CD14-positive monocyte (primary cell): Measurements from ENCODE around the gene CHI3L1. TPM values are rescaled to one million over a fixed set of nuclear protein-coding genes. Genes with fewer than 3 reads are reported as not detected.

ENCODE experiments used
- DNase-seq, 3 donors: peaks; one replicate each; pipeline ENCODE4 v3.0.0-alpha.2; 2011 to 2022
- H2AFZ ChIP-seq: 2 replicates; pipeline ENCODE4 v1.6.0; 2012; ENCODE audit warnings: mild to moderate bottlenecking, low read depth, low read length, inconsistent platforms; ENCODE audit not compliant: insufficient read depth, poor library complexity, severe bottlenecking
- H3K27ac ChIP-seq, 2 donors: 1 replicate in 1 of 2; 2 replicates in 1 of 2; pipeline ENCODE4 v1.5.1; 2012 to 2013; ENCODE audit warnings: low read length in 2 of 2, control low read depth in 1 of 2, inconsistent platforms in 1 of 2, low read depth in 1 of 2, mild to moderate bottlenecking in 1 of 2
- H3K27me3 ChIP-seq, 2 donors: one replicate each; pipeline versions ENCODE4 v1.6.0 to v1.6.1; 2011 to 2013; ENCODE audit warnings: low read length in 2 of 2; ENCODE audit not compliant: control insufficient read depth in 2 of 2, insufficient read depth in 2 of 2
- H3K36me3 ChIP-seq, 2 donors: replicated peaks in 1 of 2; 1 replicate in 1 of 2; 2 replicates in 1 of 2; pipeline versions ENCODE4 v1.5.1 to v1.6.1; 2012 to 2013; ENCODE audit warnings: low read length in 2 of 2, control low read depth in 1 of 2, inconsistent platforms in 1 of 2, mild to moderate bottlenecking in 1 of 2; ENCODE audit not compliant: insufficient read depth in 2 of 2, control insufficient read depth in 1 of 2
- H3K4me1 ChIP-seq, 2 donors: 1 replicate in 1 of 2; 2 replicates in 1 of 2; pipeline versions ENCODE4 v1.5.1 to v1.6.1; 2012 to 2013; ENCODE audit warnings: low read length in 2 of 2, control low read depth in 1 of 2, inconsistent platforms in 1 of 2, mild to moderate bottlenecking in 1 of 2, moderate library complexity in 1 of 2; ENCODE audit not compliant: insufficient read depth in 2 of 2, control insufficient read depth in 1 of 2
- H3K4me2 ChIP-seq: replicated peaks from 2 replicates; pipeline ENCODE3; 2012; ENCODE audit warnings: low read length, moderate library complexity, mild to moderate bottlenecking; ENCODE audit not compliant: poor library complexity, severe bottlenecking; ENCODE audit errors: extremely low read depth
- H3K4me3 ChIP-seq, 3 experiments: fragments of 200-600 bp in 1 of 3; sonication (generic) in 1 of 3; replicated peaks in 1 of 3; 1 replicate in 2 of 3; 2 replicates in 1 of 3; pipeline ENCODE4 v1.5.1; 2011 to 2013; ENCODE audit warnings: low read length in 3 of 3, mild to moderate bottlenecking in 3 of 3, control low read depth in 2 of 3, low read depth in 2 of 3, inconsistent platforms in 1 of 3, moderate library complexity in 1 of 3
- H3K79me2 ChIP-seq: 2 replicates; pipeline ENCODE4 v1.6.0; 2012; ENCODE audit warnings: mild to moderate bottlenecking, control low read depth, inconsistent platforms, low read length, moderate library complexity; ENCODE audit not compliant: insufficient read depth
- H3K9ac ChIP-seq: 2 replicates; pipeline ENCODE4 v1.6.0; 2017; ENCODE audit warnings: low read length, mild to moderate bottlenecking; ENCODE audit not compliant: insufficient read depth, poor library complexity, severe bottlenecking
- H3K9me3 ChIP-seq, 2 donors: replicated peaks in 1 of 2; 1 replicate in 1 of 2; 2 replicates in 1 of 2; pipeline versions ENCODE4 v1.5.1 to v1.6.1; 2012 to 2013; ENCODE audit warnings: low read length in 2 of 2, control low read depth in 1 of 2; ENCODE audit not compliant: control insufficient read depth in 1 of 2, insufficient read depth in 1 of 2
- H4K20me1 ChIP-seq: 2 replicates; pipeline ENCODE4 v1.6.0; 2012; ENCODE audit warnings: mild to moderate bottlenecking, low read length, control low read depth, moderate library complexity; ENCODE audit not compliant: insufficient read depth
- H3K27ac Mint-ChIP-seq, 7 donors: one replicate each; pipeline ENCODE4 v1.8.0; 2020; ENCODE audit warnings: mild to moderate bottlenecking in 7 of 7, mixed read lengths in 7 of 7, moderate library complexity in 6 of 7, inconsistent platforms in 2 of 7
- H3K27me3 Mint-ChIP-seq, 3 donors: one replicate each; pipeline ENCODE4 v1.8.0; 2021 to 2022; ENCODE audit warnings: low read depth in 3 of 3, mild to moderate bottlenecking in 3 of 3, mixed read lengths in 3 of 3, moderate library complexity in 3 of 3, inconsistent platforms in 1 of 3
- H3K36me3 Mint-ChIP-seq, 2 donors: one replicate each; pipeline ENCODE4 v1.8.0; 2020; ENCODE audit warnings: mixed read lengths in 2 of 2, inconsistent platforms in 1 of 2, mild to moderate bottlenecking in 1 of 2
- H3K4me1 Mint-ChIP-seq: one replicate; pipeline ENCODE4 v1.8.0; 2020; ENCODE audit warnings: mild to moderate bottlenecking, mixed read lengths
- H3K4me3 Mint-ChIP-seq, 2 donors: one replicate each; pipeline ENCODE4 v1.8.0; 2020; ENCODE audit warnings: mild to moderate bottlenecking in 2 of 2, mixed read lengths in 2 of 2, moderate library complexity in 1 of 2
- H3K9me3 Mint-ChIP-seq, 7 donors: one replicate each; pipeline ENCODE4 v1.8.0; 2020 to 2022; ENCODE audit warnings: mixed read lengths in 7 of 7, mild to moderate bottlenecking in 6 of 7, moderate library complexity in 6 of 7, inconsistent platforms in 2 of 7
- WGBS: methylation state at CpG from one replicate; pipeline ENCODE4 v1.1.5; 2013; ENCODE audit warnings: missing lambda C conversion rate; ENCODE audit not compliant: insufficient coverage; 5-methylcytosine and 5-hydroxymethylcytosine counted together
- intact Hi-C, 2 donors: fragments of 100-400 bp; cut with micrococcal nuclease; formaldehyde crosslinking; loops; one replicate each; pipeline versions ENCODE4 v1.15.0 to v1.15.1; 2023
- polyA plus RNA-seq, 3 donors: library from polyadenylated mRNA; depleted of rRNA in 1 of 3; unstranded in 2 of 3; stranded (reverse) in 1 of 3; fragments of 300-500 nt in 2 of 3; fragments of >200 nt in 1 of 3; fragmentation: Illumina TruSeq in 2 of 3; gene quantifications; 1 replicate in 2 of 3; 2 replicates in 1 of 3; pipeline ENCODE4 v1.2.3, GENCODE V29; 2012 to 2021
- TF ChIP-seq, protein P1 (sequence below): fragments of 200-600 bp; IDR thresholded peaks from one replicate; pipeline ENCODE4 v1.8.0; 2022; ENCODE audit warnings: antibody characterized with exemption, mild to moderate bottlenecking

The CHI3L1 gene
- polyA plus RNA-seq, 3 donors = 0.37 to 0.44 (median 0.43) TPM

DNA sequence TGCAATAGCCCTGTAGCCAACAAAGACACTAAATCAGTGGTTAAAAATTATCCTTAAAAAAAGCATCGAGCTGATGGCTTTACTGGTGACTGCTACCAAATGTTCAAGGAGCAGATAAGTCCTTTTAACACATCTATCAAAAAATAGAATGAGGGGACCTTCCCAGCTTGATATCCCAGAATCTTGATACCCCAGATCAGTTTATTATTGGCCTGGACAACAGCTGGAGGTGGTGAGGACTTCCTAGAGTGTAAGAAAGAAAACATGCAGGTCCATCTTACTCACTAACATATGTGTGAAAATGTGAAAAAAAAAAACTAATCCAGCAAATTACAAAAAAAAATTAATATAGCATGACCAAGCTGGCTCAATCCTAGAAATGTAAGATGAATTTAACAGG lies 21.7 kb upstream of the CHI3L1 start:
- WGBS = no CpG with 5 or more reads among the region's 1 CpG

GRCh38 chr1:203207751-203208150 lies 21.2 kb upstream of the CHI3L1 start:
- H3K9me3 Mint-ChIP-seq = peaks cover 0 to 3% (median 0%) of the 10 kb centered on the region in 7 donors
- intact Hi-C loops = no loop called here
- H3K9me3 ChIP-seq = no peaks in the 10 kb centered on the region
- no peaks in the 10 kb centered on the region for H3K79me2 ChIP-seq
- no CpG with 5 or more reads among the region's 2 CpGs for WGBS
- no peak overlapping the region for H3K9ac ChIP-seq
- no peak overlapping the region for H3K4me2 ChIP-seq
- no peaks in the 10 kb centered on the region for H3K36me3 ChIP-seq
- H3K27me3 ChIP-seq = no peaks in the 10 kb centered on the region
- H2AFZ ChIP-seq = no peak overlapping the region
- H3K4me1 Mint-ChIP-seq = peaks cover 26% of the 10 kb centered on the region
- no peak overlapping the region for H3K4me3 ChIP-seq
- H3K27me3 Mint-ChIP-seq = peaks cover 4 to 8% (median 6%) of the 10 kb centered on the region in 3 donors
- H3K4me3 Mint-ChIP-seq = no peak overlapping the region
- H3K27ac ChIP-seq = no peak overlapping the region
- H4K20me1 ChIP-seq = no peaks in the 10 kb centered on the region
- TF ChIP-seq, protein P1, sequence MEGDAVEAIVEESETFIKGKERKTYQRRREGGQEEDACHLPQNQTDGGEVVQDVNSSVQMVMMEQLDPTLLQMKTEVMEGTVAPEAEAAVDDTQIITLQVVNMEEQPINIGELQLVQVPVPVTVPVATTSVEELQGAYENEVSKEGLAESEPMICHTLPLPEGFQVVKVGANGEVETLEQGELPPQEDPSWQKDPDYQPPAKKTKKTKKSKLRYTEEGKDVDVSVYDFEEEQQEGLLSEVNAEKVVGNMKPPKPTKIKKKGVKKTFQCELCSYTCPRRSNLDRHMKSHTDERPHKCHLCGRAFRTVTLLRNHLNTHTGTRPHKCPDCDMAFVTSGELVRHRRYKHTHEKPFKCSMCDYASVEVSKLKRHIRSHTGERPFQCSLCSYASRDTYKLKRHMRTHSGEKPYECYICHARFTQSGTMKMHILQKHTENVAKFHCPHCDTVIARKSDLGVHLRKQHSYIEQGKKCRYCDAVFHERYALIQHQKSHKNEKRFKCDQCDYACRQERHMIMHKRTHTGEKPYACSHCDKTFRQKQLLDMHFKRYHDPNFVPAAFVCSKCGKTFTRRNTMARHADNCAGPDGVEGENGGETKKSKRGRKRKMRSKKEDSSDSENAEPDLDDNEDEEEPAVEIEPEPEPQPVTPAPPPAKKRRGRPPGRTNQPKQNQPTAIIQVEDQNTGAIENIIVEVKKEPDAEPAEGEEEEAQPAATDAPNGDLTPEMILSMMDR = no peak
- no peak for DNase-seq
- H3K4me1 ChIP-seq = peaks cover 15 to 18% of the 10 kb centered on the region in 2 donors
- H3K27ac Mint-ChIP-seq = no peak overlapping the region
- peaks cover 0 to 2% of the 10 kb centered on the region in 2 donors for H3K36me3 Mint-ChIP-seq

More for the DNA sequence above, 21.7 kb upstream of the CHI3L1 start:
- Mint-ChIP-seq H3K4me1 (peaks cover 22% of the 10 kb centered on the region), H3K27ac (no peak overlapping the region), H3K9me3 (peaks cover 0 to 3% (median 0%) of the 10 kb centered on the region in 7 donors), H3K4me3 (no peak overlapping the region), H3K27me3 (peaks cover 4 to 8% (median 6%) of the 10 kb centered on the region in 3 donors), H3K36me3 (no peaks in the 10 kb centered on the region)
- H3K4me2 ChIP-seq = no peak overlapping the region
- intact Hi-C loops = no loop called here
- H3K27ac ChIP-seq = no peak overlapping the region
- H3K79me2 ChIP-seq = no peaks in the 10 kb centered on the region
- H4K20me1 ChIP-seq = no peaks in the 10 kb centered on the region
- H3K36me3 ChIP-seq = no peaks in the 10 kb centered on the region
- H3K4me3 ChIP-seq = no peak overlapping the region
- no peak for DNase-seq
- peaks cover 11 to 14% of the 10 kb centered on the region in 2 donors for H3K4me1 ChIP-seq
- no peak overlapping the region for H3K9ac ChIP-seq
- H3K27me3 ChIP-seq = no peaks in the 10 kb centered on the region
- TF ChIP-seq, protein P1 = no peak
- H2AFZ ChIP-seq = no peak overlapping the region
- no peaks in the 10 kb centered on the region for H3K9me3 ChIP-seq
